Measurements from ENCODE around the gene ARHGEF16. TPM values are rescaled to one million over a fixed set of nuclear protein-coding genes. Genes with fewer than 3 reads are reported as not detected.

The ARHGEF16 gene
- total RNA-seq, 3 donors from 2014 or later, result 0.80 to 16.2 (median 15.1) TPM

DNA sequence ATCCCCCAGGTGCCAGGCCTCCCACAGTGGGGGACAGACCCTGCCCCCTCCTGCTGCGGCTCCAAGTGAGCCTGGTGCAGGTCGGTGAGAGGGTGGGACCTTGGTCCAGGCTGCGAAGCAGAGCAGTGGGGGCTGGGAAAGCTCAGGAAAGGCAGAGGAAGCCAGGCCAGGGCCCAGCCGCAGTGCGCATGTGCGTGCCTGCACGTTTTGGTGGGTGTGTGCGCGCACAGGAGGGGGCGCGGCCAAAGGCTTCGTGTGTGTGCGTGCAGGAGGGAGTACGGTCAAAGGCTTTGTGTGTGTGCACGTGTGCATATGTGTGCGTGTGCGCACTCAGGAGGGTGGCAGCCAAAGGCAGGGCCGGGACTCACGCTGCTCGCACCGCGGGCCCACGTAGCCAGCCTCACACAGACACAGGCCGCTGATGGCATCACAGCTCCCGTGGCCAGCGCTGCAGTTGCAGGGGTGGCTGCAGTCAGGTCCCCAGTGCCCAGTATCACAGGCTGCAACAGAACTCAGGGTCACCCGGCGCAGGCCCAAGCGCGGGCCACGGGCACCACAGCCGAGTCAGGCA, 45.9 kb downstream of the ARHGEF16 start:
- no peaks in the 10 kb centered on the region for H3K9me3 ChIP-seq
- no peak for DNase-seq (ENCODE audit: low spot score in 2 of 2)
- intact Hi-C loops (cut with DNase I; ENCODE audit: low total_unique reads), result no loop called here
- no peaks in the 10 kb centered on the region for H3K36me3 ChIP-seq
- no peak overlapping the region for H3K27ac ChIP-seq
- H3K4me1 ChIP-seq, result no peaks in the 10 kb centered on the region
- H3K27me3 ChIP-seq, result no peaks in the 10 kb centered on the region
- TF ChIP-seq, protein P1, sequence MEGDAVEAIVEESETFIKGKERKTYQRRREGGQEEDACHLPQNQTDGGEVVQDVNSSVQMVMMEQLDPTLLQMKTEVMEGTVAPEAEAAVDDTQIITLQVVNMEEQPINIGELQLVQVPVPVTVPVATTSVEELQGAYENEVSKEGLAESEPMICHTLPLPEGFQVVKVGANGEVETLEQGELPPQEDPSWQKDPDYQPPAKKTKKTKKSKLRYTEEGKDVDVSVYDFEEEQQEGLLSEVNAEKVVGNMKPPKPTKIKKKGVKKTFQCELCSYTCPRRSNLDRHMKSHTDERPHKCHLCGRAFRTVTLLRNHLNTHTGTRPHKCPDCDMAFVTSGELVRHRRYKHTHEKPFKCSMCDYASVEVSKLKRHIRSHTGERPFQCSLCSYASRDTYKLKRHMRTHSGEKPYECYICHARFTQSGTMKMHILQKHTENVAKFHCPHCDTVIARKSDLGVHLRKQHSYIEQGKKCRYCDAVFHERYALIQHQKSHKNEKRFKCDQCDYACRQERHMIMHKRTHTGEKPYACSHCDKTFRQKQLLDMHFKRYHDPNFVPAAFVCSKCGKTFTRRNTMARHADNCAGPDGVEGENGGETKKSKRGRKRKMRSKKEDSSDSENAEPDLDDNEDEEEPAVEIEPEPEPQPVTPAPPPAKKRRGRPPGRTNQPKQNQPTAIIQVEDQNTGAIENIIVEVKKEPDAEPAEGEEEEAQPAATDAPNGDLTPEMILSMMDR (IDR thresholded peaks at IDR 0.05), result no peak
- no peak overlapping the region for H3K4me3 ChIP-seq

DNA sequence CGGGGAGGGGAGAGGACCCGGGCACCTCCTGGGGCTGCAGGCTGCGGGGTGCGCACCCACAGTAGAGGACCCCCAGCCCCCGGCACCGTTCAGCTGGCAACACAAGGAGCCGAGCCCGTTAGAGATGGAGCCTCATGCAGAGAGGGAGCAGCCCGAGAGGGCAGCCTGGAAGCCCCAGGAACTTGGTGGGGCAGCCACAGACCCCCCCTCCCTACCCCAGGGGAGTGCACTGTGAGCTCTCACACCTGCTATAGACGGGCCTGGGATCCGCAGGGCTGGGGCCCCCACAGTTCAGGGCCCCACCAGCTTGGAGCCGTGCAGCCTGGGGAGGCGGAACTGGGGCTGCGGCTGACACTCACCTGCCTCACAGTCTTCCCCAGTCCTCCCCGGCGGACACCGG, 47.0 kb downstream of the ARHGEF16 start:
- Histone ChIP-seq H3K9me3 (no peaks in the 10 kb centered on the region), H3K4me3 (no peak overlapping the region), H3K27ac (no peak overlapping the region), H3K27me3 (no peaks in the 10 kb centered on the region), H3K36me3 (no peaks in the 10 kb centered on the region), H3K4me1 (no peaks in the 10 kb centered on the region)
- intact Hi-C loops (cut with DNase I; ENCODE audit: low total_unique reads), result no loop called here
- no peak for DNase-seq (ENCODE audit: low spot score in 2 of 2)
- no peak for TF ChIP-seq POLR2AphosphoS5 (IDR thresholded peaks at IDR 0.05)
- TF ChIP-seq POLR2A (IDR thresholded peaks at IDR 0.05), result no peak
- TF ChIP-seq, protein P1 (IDR thresholded peaks at IDR 0.05), result no peak

DNA sequence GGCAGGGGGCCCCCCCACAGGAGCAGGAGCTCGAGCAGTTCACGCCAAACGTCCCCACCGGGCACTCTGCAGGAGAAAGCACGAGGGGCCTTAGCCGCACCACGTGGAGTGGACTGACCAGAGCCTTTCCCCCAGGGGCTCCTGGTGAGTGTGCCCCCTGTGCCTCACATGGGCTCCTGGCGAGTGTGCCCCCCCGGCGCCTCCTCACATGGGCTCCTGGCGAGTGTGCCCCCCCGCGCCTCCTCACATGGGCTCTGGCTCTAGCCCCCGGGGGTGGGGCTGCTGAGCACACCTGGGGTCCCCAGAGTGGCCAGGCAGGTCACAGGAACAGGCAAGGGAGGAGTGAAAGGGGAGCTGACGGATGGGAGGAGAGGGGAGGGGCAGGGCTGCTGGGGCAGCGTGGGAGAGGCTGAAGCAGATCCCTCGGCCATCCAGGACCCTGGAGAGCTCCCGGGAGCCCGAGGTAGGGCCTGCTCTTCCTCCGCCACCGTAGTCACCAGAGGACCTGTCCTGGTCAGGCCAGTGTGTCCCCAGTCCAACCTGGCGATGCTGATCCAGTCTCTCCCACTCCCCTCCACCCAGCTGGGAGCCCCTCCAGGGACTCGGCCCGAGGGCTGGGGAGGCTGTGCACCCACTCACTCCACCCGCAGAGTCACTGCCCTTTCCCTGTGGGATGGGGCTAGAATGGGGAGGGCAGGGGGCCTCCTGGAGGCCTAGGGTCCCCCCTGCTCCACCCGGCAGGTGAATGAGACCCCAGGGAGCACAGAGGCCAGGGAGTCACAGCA, 47.6 kb downstream of the ARHGEF16 start:
- TF ChIP-seq POLR2AphosphoS5 (IDR thresholded peaks at IDR 0.05) (no peak), POLR2A (IDR thresholded peaks at IDR 0.05) (no peak)
- TF ChIP-seq, protein P1 (IDR thresholded peaks at IDR 0.05), result no peak
- DNase-seq (ENCODE audit: low spot score in 2 of 2), result peak; percentile 73 to 85
- H3K4me3 ChIP-seq, result no peak overlapping the region
- no peaks in the 10 kb centered on the region for H3K27me3 ChIP-seq
- no peak overlapping the region for H3K27ac ChIP-seq
- intact Hi-C loops (cut with DNase I; ENCODE audit: low total_unique reads), result no loop called here
- H3K36me3 ChIP-seq, result no peaks in the 10 kb centered on the region
- H3K9me3 ChIP-seq, result no peaks in the 10 kb centered on the region
- H3K4me1 ChIP-seq, result no peaks in the 10 kb centered on the region

DNA sequence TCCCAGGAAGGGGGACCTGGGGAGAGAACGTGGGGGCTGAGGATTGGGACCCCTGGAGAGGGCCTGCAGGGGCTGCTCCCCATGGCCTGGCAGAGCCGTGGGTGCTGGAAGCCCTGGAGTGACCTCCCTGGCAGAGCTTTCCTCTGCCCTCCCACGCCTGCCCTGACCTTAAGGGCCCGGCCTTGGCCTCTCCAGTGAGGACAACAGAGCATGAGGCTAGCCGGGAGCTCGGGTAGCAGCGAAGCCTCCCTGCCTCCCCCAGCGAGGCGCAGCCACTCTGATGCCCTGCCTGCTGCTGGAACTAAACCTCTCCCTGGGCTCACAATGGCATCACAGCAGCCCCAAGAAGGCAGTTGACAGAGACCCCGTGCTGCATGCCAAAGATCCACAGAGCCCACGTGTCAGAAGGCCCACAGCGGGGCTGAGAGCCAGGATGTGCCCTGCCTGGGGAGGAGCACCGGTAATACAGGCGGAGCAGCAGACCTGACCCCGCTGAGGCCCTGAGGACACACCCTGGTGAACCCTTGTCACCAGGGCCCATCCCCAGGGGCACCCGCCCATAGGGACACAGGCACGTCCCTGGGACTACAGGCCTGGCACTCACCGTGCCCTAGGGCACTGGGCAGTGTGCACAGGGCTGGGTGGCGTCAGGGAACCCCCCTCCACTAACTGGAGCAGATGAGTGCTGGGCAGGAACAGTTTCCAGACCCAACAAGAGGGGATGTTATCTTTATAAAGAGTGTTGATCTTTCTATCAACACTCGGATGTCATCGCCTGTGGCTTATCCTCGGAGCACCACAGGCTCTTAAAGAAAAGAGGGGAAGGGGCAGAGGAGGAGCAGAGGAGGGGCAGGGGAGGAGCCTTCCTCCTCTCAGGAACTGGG, 48.4 kb downstream of the ARHGEF16 start:
- no peak overlapping the region for H3K4me3 ChIP-seq
- no peak for TF ChIP-seq POLR2A (IDR thresholded peaks at IDR 0.05)
- H3K27ac ChIP-seq, result no peak overlapping the region
- H3K36me3 ChIP-seq, result no peaks in the 10 kb centered on the region
- H3K9me3 ChIP-seq, result no peaks in the 10 kb centered on the region
- no peaks in the 10 kb centered on the region for H3K27me3 ChIP-seq
- no peak for DNase-seq (ENCODE audit: low spot score in 2 of 2)
- no peaks in the 10 kb centered on the region for H3K4me1 ChIP-seq
- intact Hi-C loops (cut with DNase I; ENCODE audit: low total_unique reads), result no loop called here

DNA sequence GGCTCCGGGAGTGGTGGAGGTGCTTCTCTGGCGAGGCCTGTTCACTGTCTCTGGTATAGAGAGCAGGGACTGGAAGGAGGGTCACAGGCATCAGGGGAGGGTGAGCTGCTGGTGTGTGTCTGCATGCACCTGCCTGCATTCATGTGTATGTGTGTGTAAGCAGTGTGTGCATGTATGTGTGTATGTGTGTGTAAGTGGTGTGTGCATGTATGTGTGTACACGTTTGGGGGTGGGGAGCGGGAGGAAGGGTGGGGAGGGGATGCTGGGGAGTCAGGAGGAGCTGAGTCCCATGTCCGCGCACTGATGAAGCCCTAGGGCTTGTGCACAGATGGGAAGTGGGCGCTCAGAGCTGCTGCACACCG, 49.0 kb downstream of the ARHGEF16 start:
- H3K27me3 ChIP-seq, result no peaks in the 10 kb centered on the region
- H3K27ac ChIP-seq, result peak overlapping the region; percentile 45 to 69
- no peak for TF ChIP-seq POLR2AphosphoS5 (IDR thresholded peaks at IDR 0.05)
- TF ChIP-seq, protein P1 (IDR thresholded peaks at IDR 0.05), result no peak
- no peak for TF ChIP-seq POLR2A (IDR thresholded peaks at IDR 0.05)
- no peaks in the 10 kb centered on the region for H3K4me1 ChIP-seq
- no peaks in the 10 kb centered on the region for H3K36me3 ChIP-seq
- intact Hi-C loops (cut with DNase I; ENCODE audit: low total_unique reads), result no loop called here
- no peak for DNase-seq (ENCODE audit: low spot score in 2 of 2)
- no peaks in the 10 kb centered on the region for H3K9me3 ChIP-seq
- H3K4me3 ChIP-seq, result no peak overlapping the region

Data from breast epithelium (tissue), 4 donors.